Thoracic aorta (tissue), 2 donors: Measurements from ENCODE around the gene MYRFL. TPM values are rescaled to one million over a fixed set of nuclear protein-coding genes. Genes with fewer than 3 reads are reported as not detected.

Source experiments
- ATAC-seq: fragments of 150-250 bp; one replicate; pipeline ENCODE4 v1.8.0; 2017; ENCODE audit warnings: low read depth; ENCODE audit not compliant: insufficient number of reproducible peaks, low FRiP score
- DNase-seq: peaks from one replicate; pipeline ENCODE4 v3.0.0-alpha.2; 2020; ENCODE audit warnings: low spot score
- H3K27ac ChIP-seq, 2 donors: fragments of 200-600 bp; sonication (generic); 1 replicate in 1 of 2; 2 replicates in 1 of 2; pipeline ENCODE4 v1.5.1; 2016; ENCODE audit warnings: mild to moderate bottlenecking in 2 of 2, moderate library complexity in 2 of 2
- H3K27me3 ChIP-seq: fragments of 200-600 bp; sonication (generic); replicated peaks from 2 replicates; pipeline ENCODE4 v1.6.0; 2016; ENCODE audit warnings: mild to moderate bottlenecking; ENCODE audit not compliant: insufficient read depth
- H3K36me3 ChIP-seq: fragments of 200-600 bp; sonication (generic); one replicate; pipeline ENCODE4 v1.5.1; 2016
- H3K4me1 ChIP-seq, 2 donors: fragments of 200-600 bp; sonication (generic); 1 replicate in 1 of 2; 2 replicates in 1 of 2; pipeline versions ENCODE4 v1.5.1 to v1.6.0; 2016; ENCODE audit warnings: low read depth in 2 of 2, mild to moderate bottlenecking in 1 of 2; ENCODE audit not compliant: control insufficient read depth in 1 of 2
- H3K4me3 ChIP-seq: fragments of 200-600 bp; sonication (generic); 2 replicates; pipeline ENCODE4 v1.5.1; 2016; ENCODE audit warnings: mild to moderate bottlenecking
- H3K9me3 ChIP-seq: fragments of 200-600 bp; sonication (generic); 2 replicates; pipeline ENCODE4 v1.5.1; 2016
- CTCF ChIP-seq: fragments of 200-600 bp; sonication (generic); IDR thresholded peaks from one replicate; pipeline ENCODE4 v1.5.1; 2019; ENCODE audit warnings: antibody characterized with exemption
- total RNA-seq, 2 donors: library from RNA; depleted of rRNA; stranded (reverse); fragments of >200 nt; gene quantifications; one replicate each; pipeline versions ENCODE4 v1.1.0 to v1.2.3, GENCODE V29; 2016

MYRFL gene
- total RNA-seq, 2 donors from 2014 or later, result not detected

GRCh38 chr12:69885658-69886057, 60.6 kb downstream of the MYRFL start:
- Histone ChIP-seq H3K4me3 (no peak overlapping the region), H3K9me3 (no peaks in the 10 kb centered on the region), H3K36me3 (no peaks in the 10 kb centered on the region), H3K4me1 (no peaks in the 10 kb centered on the region), H3K27ac (no peak overlapping the region), H3K27me3 (no peaks in the 10 kb centered on the region)
- no peak for TF ChIP-seq CTCF
- ATAC-seq, result no peak
- DNase-seq, result no peak

- Histone ChIP-seq H3K4me1 (no peaks in the 10 kb centered on the region), H3K36me3 (no peaks in the 10 kb centered on the region), H3K27ac (no peak overlapping the region), H3K4me3 (no peak overlapping the region), H3K27me3 (no peaks in the 10 kb centered on the region), H3K9me3 (no peaks in the 10 kb centered on the region)
- ATAC-seq (no peak), DNase-seq (no peak)
- TF ChIP-seq CTCF, result no peak
Observed at GRCh38 chr12:69886109-69886508, 61.1 kb downstream of the MYRFL start.

- H3K9me3 ChIP-seq, result no peaks in the 10 kb centered on the region
- no peak overlapping the region for H3K4me3 ChIP-seq
- H3K36me3 ChIP-seq, result no peaks in the 10 kb centered on the region
- no peak for TF ChIP-seq CTCF
- no peaks in the 10 kb centered on the region for H3K27me3 ChIP-seq
- no peak overlapping the region for H3K27ac ChIP-seq
- no peaks in the 10 kb centered on the region for H3K4me1 ChIP-seq
- no peak for DNase-seq
- ATAC-seq, result no peak
Observed at GRCh38 chr12:69886715-69887114, 61.7 kb downstream of the MYRFL start.

GRCh38 chr12:69888901-69889300, 63.9 kb downstream of the MYRFL start:
- H3K4me3 ChIP-seq, result no peak overlapping the region
- ATAC-seq, result no peak
- no peaks in the 10 kb centered on the region for H3K4me1 ChIP-seq
- H3K27me3 ChIP-seq, result no peaks in the 10 kb centered on the region
- H3K27ac ChIP-seq, result no peak overlapping the region
- no peaks in the 10 kb centered on the region for H3K36me3 ChIP-seq
- no peak for DNase-seq
- no peak for TF ChIP-seq CTCF
- no peaks in the 10 kb centered on the region for H3K9me3 ChIP-seq

- Histone ChIP-seq H3K36me3 (no peaks in the 10 kb centered on the region), H3K27ac (no peak overlapping the region), H3K4me3 (no peak overlapping the region), H3K27me3 (no peaks in the 10 kb centered on the region), H3K4me1 (no peaks in the 10 kb centered on the region), H3K9me3 (no peaks in the 10 kb centered on the region)
- TF ChIP-seq CTCF, result no peak
- no peak for DNase-seq
- ATAC-seq, result no peak
Observed at GRCh38 chr12:69894800-69895383, 69.9 kb downstream of the MYRFL start.
